Measurements from ENCODE around the gene CASR. TPM values are rescaled to one million over a fixed set of nuclear protein-coding genes. Genes with fewer than 3 reads are reported as not detected.

Gene CASR
- total and polyA plus RNA-seq, 2 of the 4 experiments (the other 2 are of a cell fraction): not detected

- Histone ChIP-seq H4K8ac (ENCODE audit: low read depth in 2 of 2, low read length in 2 of 2) (no peak overlapping the region), H3K79me1 (ENCODE audit: low read depth in 1 of 2, low read length in 2 of 2) (no peaks in the 10 kb centered on the region), H4K5ac (ENCODE audit: low read depth, low read length) (no peak overlapping the region), H3K23ac (ENCODE audit: low read depth, low read length) (no peak overlapping the region), H2BK15ac (ENCODE audit: low read depth, low read length) (no peak overlapping the region), H2BK20ac (ENCODE audit: low read depth, low read length) (no peak overlapping the region), H2BK5ac (ENCODE audit: low read depth, low read length, poor library complexity, severe bottlenecking) (no peak overlapping the region), H3K4me3 (ENCODE audit: insufficient read depth, low read depth, low read length) (no peak overlapping the region), H3K9me3 (ENCODE audit: control insufficient read depth, insufficient read depth, low read length) (no peaks in the 10 kb centered on the region), H3K4me2 (ENCODE audit: low read depth, low read length) (no peak overlapping the region), H3K4ac (ENCODE audit: low read depth, low read length) (no peak overlapping the region), H2AFZ (replicated peaks; ENCODE audit: low read length, poor library complexity) (no peak overlapping the region), H4K91ac (ENCODE audit: insufficient read depth, low read depth, low read length) (no peak overlapping the region), H3K4me1 (ENCODE audit: control insufficient read depth, insufficient read depth, low read length) (no peaks in the 10 kb centered on the region), H3K56ac (ENCODE audit: extremely low read depth, insufficient read depth, low read length) (no peak overlapping the region), H2AK5ac (ENCODE audit: low read depth, low read length) (no peak overlapping the region), H3K36me3 (ENCODE audit: control insufficient read depth, insufficient read depth, low read length) (no peaks in the 10 kb centered on the region), H2AK9ac (replicated peaks; ENCODE audit: low read depth, low read length, poor library complexity) (no peak overlapping the region), H3K18ac (ENCODE audit: low read depth, low read length) (no peak overlapping the region), H3K14ac (replicated peaks; ENCODE audit: low read depth, low read length) (no peak overlapping the region), H3K9ac (ENCODE audit: low read depth, low read length) (no peak overlapping the region), H2BK120ac (ENCODE audit: low read depth, low read length) (no peak overlapping the region), H3K27ac (ENCODE audit: insufficient read depth, low read length) (no peak overlapping the region), H4K20me1 (ENCODE audit: insufficient read depth, low read length) (no peaks in the 10 kb centered on the region), H3K9me1 (ENCODE audit: insufficient read depth, low read length) (no peaks in the 10 kb centered on the region), H3K27me3 (ENCODE audit: control insufficient read depth, insufficient read depth, low read length) (peaks cover under 1% of the 10 kb centered on the region; the same call in 1 of the 2 replicates)
- no peak for DNase-seq
- dilution Hi-C loops (cut with HindIII; ENCODE audit: low sequenced_read_pairs, unreplicated experiment): no loop called here
- in situ Hi-C loops (cut with MboI; ENCODE audit: low sequenced_read_pairs): no loop called here
- intact Hi-C loops (cut with micrococcal nuclease): no loop called here
- TF ChIP-seq NFE2L2 (IDR thresholded peaks at IDR 0.05; ENCODE audit: low read depth, low read length) (no peak), RFX5 (IDR thresholded peaks at IDR 0.05; ENCODE audit: low read depth, low read length) (no peak), RCOR1 (IDR thresholded peaks at IDR 0.05; ENCODE audit: insufficient replicate concordance, low read length) (no peak), BHLHE40 (IDR thresholded peaks at IDR 0.05; ENCODE audit: low read depth, low read length) (no peak), FOS (IDR thresholded peaks at IDR 0.05; ENCODE audit: low read depth, low read length) (no peak), SMC3 (IDR thresholded peaks at IDR 0.05; ENCODE audit: low read depth, low read length) (no peak), RAD21 (IDR thresholded peaks at IDR 0.05; ENCODE audit: low read length) (no peak), MXI1 (IDR thresholded peaks at IDR 0.05; ENCODE audit: borderline replicate concordance, low read depth, low read length) (no peak), POLR2A (IDR thresholded peaks at IDR 0.05; ENCODE audit: low read depth, low read length) (no peak), CEBPB (IDR thresholded peaks at IDR 0.05; ENCODE audit: low read depth, low read length) (no peak), MAFK (IDR thresholded peaks at IDR 0.05; ENCODE audit: low read depth, low read length) (no peak), USF2 (IDR thresholded peaks at IDR 0.05; ENCODE audit: low read depth, low read length) (no peak), CHD1 (IDR thresholded peaks at IDR 0.05; ENCODE audit: low read depth, low read length) (no peak), MAZ (IDR thresholded peaks at IDR 0.05; ENCODE audit: borderline replicate concordance, low read depth, low read length) (no peak)
- TF ChIP-seq, protein P1, sequence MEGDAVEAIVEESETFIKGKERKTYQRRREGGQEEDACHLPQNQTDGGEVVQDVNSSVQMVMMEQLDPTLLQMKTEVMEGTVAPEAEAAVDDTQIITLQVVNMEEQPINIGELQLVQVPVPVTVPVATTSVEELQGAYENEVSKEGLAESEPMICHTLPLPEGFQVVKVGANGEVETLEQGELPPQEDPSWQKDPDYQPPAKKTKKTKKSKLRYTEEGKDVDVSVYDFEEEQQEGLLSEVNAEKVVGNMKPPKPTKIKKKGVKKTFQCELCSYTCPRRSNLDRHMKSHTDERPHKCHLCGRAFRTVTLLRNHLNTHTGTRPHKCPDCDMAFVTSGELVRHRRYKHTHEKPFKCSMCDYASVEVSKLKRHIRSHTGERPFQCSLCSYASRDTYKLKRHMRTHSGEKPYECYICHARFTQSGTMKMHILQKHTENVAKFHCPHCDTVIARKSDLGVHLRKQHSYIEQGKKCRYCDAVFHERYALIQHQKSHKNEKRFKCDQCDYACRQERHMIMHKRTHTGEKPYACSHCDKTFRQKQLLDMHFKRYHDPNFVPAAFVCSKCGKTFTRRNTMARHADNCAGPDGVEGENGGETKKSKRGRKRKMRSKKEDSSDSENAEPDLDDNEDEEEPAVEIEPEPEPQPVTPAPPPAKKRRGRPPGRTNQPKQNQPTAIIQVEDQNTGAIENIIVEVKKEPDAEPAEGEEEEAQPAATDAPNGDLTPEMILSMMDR (conservative IDR thresholded peaks at IDR 0.05; ENCODE audit: low read depth, low read length): no peak
- TF ChIP-seq, protein P2, sequence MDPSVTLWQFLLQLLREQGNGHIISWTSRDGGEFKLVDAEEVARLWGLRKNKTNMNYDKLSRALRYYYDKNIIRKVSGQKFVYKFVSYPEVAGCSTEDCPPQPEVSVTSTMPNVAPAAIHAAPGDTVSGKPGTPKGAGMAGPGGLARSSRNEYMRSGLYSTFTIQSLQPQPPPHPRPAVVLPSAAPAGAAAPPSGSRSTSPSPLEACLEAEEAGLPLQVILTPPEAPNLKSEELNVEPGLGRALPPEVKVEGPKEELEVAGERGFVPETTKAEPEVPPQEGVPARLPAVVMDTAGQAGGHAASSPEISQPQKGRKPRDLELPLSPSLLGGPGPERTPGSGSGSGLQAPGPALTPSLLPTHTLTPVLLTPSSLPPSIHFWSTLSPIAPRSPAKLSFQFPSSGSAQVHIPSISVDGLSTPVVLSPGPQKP (IDR thresholded peaks at IDR 0.05; ENCODE audit: borderline replicate concordance, low read depth, low read length): no peak
- no TSS peak for BruUV-seq (replicated peaks)
- ChIA-PET CTCF (no interaction called here), POLR2A (ENCODE audit: unreplicated experiment) (no interaction called here)
- no peak for ATAC-seq (ENCODE audit: low read depth)
Observed at GRCh38 chr3:122312826-122313225, 129.4 kb downstream of the CASR start.

Measured in IMR-90 (cell line).